Ureter (tissue), 1 donor: ENCODE data around the gene PSRC1. TPM values are rescaled to one million over a fixed set of nuclear protein-coding genes. Genes with fewer than 3 reads are reported as not detected.

Experiments used
- DNase-seq: peaks from one replicate; pipeline ENCODE4 v3.0.0-alpha.2; 2020; ENCODE audit warnings: low spot score
- total RNA-seq: library from RNA; stranded (reverse); gene quantifications from one replicate; pipeline ENCODE4 v1.2.4, GENCODE V29; 2023
- donor health status: DM: yes; HTN: yes; CAD: no.

PSRC1 gene
- total RNA-seq, 1 donor from 2014 or later = 3.1 TPM

GRCh38 chr1:109247401-109248365 is 35.3 kb downstream of the PSRC1 start:
- DNase-seq = no peak

- DNase-seq = no peak
These were observed 36.8 kb downstream of the PSRC1 start for GRCh38 chr1:109246141-109246551.

GRCh38 chr1:109243860-109244552 is 38.9 kb downstream of the PSRC1 start:
- no peak for DNase-seq

- no peak for DNase-seq
These were observed 39.7 kb downstream of the PSRC1 start for GRCh38 chr1:109243221-109243620.

- no peak for DNase-seq
These were observed 40.6 kb downstream of the PSRC1 start for GRCh38 chr1:109242387-109242786.

GRCh38 chr1:109241841-109242345 is 41.1 kb downstream of the PSRC1 start:
- DNase-seq = no peak

- no peak for DNase-seq
These were observed 41.6 kb downstream of the PSRC1 start for GRCh38 chr1:109241344-109241743.

GRCh38 chr1:109240158-109241152 is 42.5 kb downstream of the PSRC1 start:
- DNase-seq = peak; percentile 76

- DNase-seq = no peak
These were observed 43.4 kb downstream of the PSRC1 start for GRCh38 chr1:109239409-109240068.

- no peak for DNase-seq
These were observed 43.9 kb downstream of the PSRC1 start for GRCh38 chr1:109239047-109239408.

- no peak for DNase-seq
These were observed 44.6 kb downstream of the PSRC1 start for GRCh38 chr1:109238382-109238781.

GRCh38 chr1:109237512-109237911 is 45.4 kb downstream of the PSRC1 start:
- DNase-seq = no peak

- DNase-seq = no peak
These were observed 47.8 kb downstream of the PSRC1 start for GRCh38 chr1:109235137-109235536.

GRCh38 chr1:109231066-109231465 is 51.9 kb downstream of the PSRC1 start:
- DNase-seq = no peak

Other genes with a start within 250 kb of the PSRC1 start
- gene WDR47, start 241.0 kb downstream of the PSRC1 start, total RNA-seq = 18.8 TPM
- 27.0 TPM for gene TAF13, start 207.1 kb downstream of the PSRC1 start, total RNA-seq
- 55.1 TPM for gene TMEM167B, start 192.4 kb downstream of the PSRC1 start, total RNA-seq
- gene ELAPOR1, start 169.0 kb downstream of the PSRC1 start, total RNA-seq = 0.75 TPM
- 239 TPM for gene SARS1, start 69.2 kb downstream of the PSRC1 start, total RNA-seq
- gene CELSR2, start 33.6 kb downstream of the PSRC1 start, total RNA-seq = 19.2 TPM
- not detected for gene MYBPHL, start 23.9 kb upstream of the PSRC1 start, total RNA-seq
- 63.8 TPM for gene SORT1, start 114.8 kb upstream of the PSRC1 start, total RNA-seq
- gene PSMA5, start 143.3 kb upstream of the PSRC1 start, total RNA-seq = 78.1 TPM
- gene SYPL2, start 183.4 kb upstream of the PSRC1 start, total RNA-seq = 2.0 TPM
- gene ATXN7L2, start 200.8 kb upstream of the PSRC1 start, total RNA-seq = 6.0 TPM
- gene CYB561D1, start 210.9 kb upstream of the PSRC1 start, total RNA-seq = 10.5 TPM
- 6.0 TPM for gene AMIGO1, start 226.6 kb upstream of the PSRC1 start, total RNA-seq